Hepatocyte (in vitro differentiated cells): ENCODE measurements around the gene MREG. TPM values are rescaled to one million over a fixed set of nuclear protein-coding genes. Genes with fewer than 3 reads are reported as not detected.

Experiments
- DNase-seq: peaks from one replicate; pipeline ENCODE4 v3.0.0-alpha.2; 2016; ENCODE audit warnings: low spot score
- H2AFZ ChIP-seq: fragments of 200-600 bp; sonication (generic); 2 replicates; pipeline ENCODE4 v1.6.0; 2016; ENCODE audit warnings: antibody characterized with exemption, mild to moderate bottlenecking
- H3K27ac ChIP-seq: fragments of 200-600 bp; sonication (generic); 2 replicates; pipeline ENCODE4 v1.5.1; 2016; ENCODE audit warnings: mild to moderate bottlenecking
- H3K27me3 ChIP-seq: fragments of 200-600 bp; sonication (generic); 2 replicates; pipeline ENCODE4 v1.6.1; 2016
- H3K36me3 ChIP-seq: fragments of 200-600 bp; sonication (generic); replicated peaks from 2 replicates; pipeline ENCODE4 v1.5.1; 2016; ENCODE audit warnings: low read depth; ENCODE audit not compliant: insufficient read depth
- H3K4me1 ChIP-seq: fragments of 200-600 bp; sonication (generic); 2 replicates; pipeline ENCODE4 v1.5.1; 2016; ENCODE audit warnings: mild to moderate bottlenecking, moderate library complexity; ENCODE audit not compliant: insufficient read depth
- H3K4me2 ChIP-seq: fragments of 200-600 bp; sonication (generic); 2 replicates; pipeline ENCODE4 v1.6.0; 2016
- H3K4me3 ChIP-seq: fragments of 200-600 bp; sonication (generic); 2 replicates; pipeline ENCODE4 v1.5.1; 2016; ENCODE audit warnings: mild to moderate bottlenecking
- H3K79me2 ChIP-seq: fragments of 200-600 bp; sonication (generic); 2 replicates; pipeline ENCODE4 v1.6.0; 2017; ENCODE audit warnings: mild to moderate bottlenecking
- H3K9me2 ChIP-seq: fragments of 200-600 bp; sonication (generic); replicated peaks from 2 replicates; pipeline ENCODE4 v1.6.0; 2017; ENCODE audit warnings: mild to moderate bottlenecking; ENCODE audit not compliant: insufficient read depth
- H3K9me3 ChIP-seq: fragments of 200-600 bp; sonication (generic); 2 replicates; pipeline ENCODE4 v1.5.1; 2016; ENCODE audit warnings: low read depth, mild to moderate bottlenecking
- H4K20me1 ChIP-seq: fragments of 200-600 bp; sonication (generic); 2 replicates; pipeline ENCODE4 v1.6.0; 2016; ENCODE audit warnings: mild to moderate bottlenecking; ENCODE audit not compliant: insufficient read depth, poor library complexity, severe bottlenecking
- EZH2 ChIP-seq: fragments of 200-600 bp; sonication (generic); IDR thresholded peaks from 2 replicates; pipeline ENCODE4 v1.6.1; 2016; ENCODE audit warnings: antibody characterized with exemption, mild to moderate bottlenecking, borderline replicate concordance
- EZH2phosphoT487 ChIP-seq: fragments of 200-600 bp; sonication (generic); IDR thresholded peaks from one replicate; pipeline ENCODE4 v1.6.1; 2018; ENCODE audit warnings: antibody characterized with exemption, mild to moderate bottlenecking, low read depth, moderate library complexity; ENCODE audit not compliant: unreplicated experiment, severe bottlenecking
- WGBS: methylation state at CpG from one replicate; pipeline ENCODE4 v1.1.6; 2016; ENCODE audit warnings: low lambda C conversion rate; ENCODE audit errors: missing lambda C conversion rate; 5-methylcytosine and 5-hydroxymethylcytosine counted together
- polyA plus RNA-seq: library from polyadenylated mRNA; unstranded; fragments of >200 nt; fragmentation: Nextera tagmentation; extraction: Ambion mirVana; gene quantifications from 2 replicates; pipeline ENCODE4 v1.2.1, GENCODE V29; 2016
- total RNA-seq: library from RNA; depleted of rRNA; stranded (reverse); fragments of >200 nt; gene quantifications from 2 replicates; pipeline ENCODE4 v1.2.3, GENCODE V29; 2014
- TF ChIP-seq, protein P1 (sequence below): fragments of 200-600 bp; sonication (generic); IDR thresholded peaks from 2 replicates; pipeline ENCODE4 v1.5.1; 2016; ENCODE audit warnings: antibody characterized with exemption, mild to moderate bottlenecking; ENCODE audit not compliant: poor library complexity

MREG gene
- total and polyA plus RNA-seq, 2 experiments from 2014 or later: 5.6 to 12.9 TPM

DNA sequence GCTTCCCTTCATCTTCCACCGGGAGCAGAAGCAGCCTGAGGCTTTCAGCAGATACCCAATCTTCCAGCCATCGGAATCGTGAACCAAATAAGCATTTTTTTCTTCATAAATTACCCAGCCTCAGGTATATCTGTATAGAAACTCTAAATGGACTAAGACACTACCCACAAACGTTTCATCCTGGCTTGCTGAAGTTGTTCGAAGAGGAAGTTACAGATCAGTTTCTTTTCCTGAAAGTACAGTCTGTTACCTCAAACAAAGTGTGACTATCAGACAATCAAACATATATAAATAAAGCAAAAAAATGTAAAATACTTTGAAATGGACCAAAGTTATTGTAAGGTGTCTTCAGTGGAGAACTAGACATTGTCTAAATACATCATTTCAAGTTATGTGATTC lies 97.9 kb downstream of the MREG start:
- 79% methylated on average over 5 of the region's 5 CpGs for WGBS
- peaks cover 22% of the 10 kb centered on the region for H3K4me1 ChIP-seq

DNA sequence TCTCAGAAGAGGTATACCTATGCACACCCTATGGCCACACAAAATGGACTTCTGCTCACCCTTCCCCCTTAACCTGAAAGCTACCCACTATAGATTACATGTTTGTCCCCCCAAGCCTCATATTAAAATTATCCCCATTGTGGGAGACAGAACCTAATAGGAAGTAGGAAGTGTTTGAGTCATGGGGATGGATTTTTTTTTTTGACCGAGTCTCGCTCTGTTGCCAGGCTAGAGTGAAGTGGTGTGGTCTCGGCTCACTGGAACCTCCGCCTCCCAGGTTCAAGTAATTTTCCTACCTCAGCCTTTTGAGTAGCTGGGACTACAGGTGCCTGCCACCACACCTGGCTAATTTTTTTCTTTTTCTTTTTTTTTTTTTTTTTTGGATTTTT lies 98.6 kb downstream of the MREG start:
- no peak overlapping the region for H3K4me3 ChIP-seq
- no peaks in the 10 kb centered on the region for H3K9me2 ChIP-seq
- H3K27me3 ChIP-seq: no peaks in the 10 kb centered on the region
- no peaks in the 10 kb centered on the region for H3K79me2 ChIP-seq
- peaks cover 20% of the 10 kb centered on the region for H3K4me1 ChIP-seq
- no peaks in the 10 kb centered on the region for H3K9me3 ChIP-seq
- DNase-seq: no peak
- no peaks in the 10 kb centered on the region for H4K20me1 ChIP-seq
- no peak overlapping the region for H2AFZ ChIP-seq
- TF ChIP-seq EZH2: no peak
- TF ChIP-seq, protein P1, sequence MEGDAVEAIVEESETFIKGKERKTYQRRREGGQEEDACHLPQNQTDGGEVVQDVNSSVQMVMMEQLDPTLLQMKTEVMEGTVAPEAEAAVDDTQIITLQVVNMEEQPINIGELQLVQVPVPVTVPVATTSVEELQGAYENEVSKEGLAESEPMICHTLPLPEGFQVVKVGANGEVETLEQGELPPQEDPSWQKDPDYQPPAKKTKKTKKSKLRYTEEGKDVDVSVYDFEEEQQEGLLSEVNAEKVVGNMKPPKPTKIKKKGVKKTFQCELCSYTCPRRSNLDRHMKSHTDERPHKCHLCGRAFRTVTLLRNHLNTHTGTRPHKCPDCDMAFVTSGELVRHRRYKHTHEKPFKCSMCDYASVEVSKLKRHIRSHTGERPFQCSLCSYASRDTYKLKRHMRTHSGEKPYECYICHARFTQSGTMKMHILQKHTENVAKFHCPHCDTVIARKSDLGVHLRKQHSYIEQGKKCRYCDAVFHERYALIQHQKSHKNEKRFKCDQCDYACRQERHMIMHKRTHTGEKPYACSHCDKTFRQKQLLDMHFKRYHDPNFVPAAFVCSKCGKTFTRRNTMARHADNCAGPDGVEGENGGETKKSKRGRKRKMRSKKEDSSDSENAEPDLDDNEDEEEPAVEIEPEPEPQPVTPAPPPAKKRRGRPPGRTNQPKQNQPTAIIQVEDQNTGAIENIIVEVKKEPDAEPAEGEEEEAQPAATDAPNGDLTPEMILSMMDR: no peak
- no peak overlapping the region for H3K4me2 ChIP-seq
- H3K36me3 ChIP-seq: no peaks in the 10 kb centered on the region
- no peak overlapping the region for H3K27ac ChIP-seq
- WGBS: 100% methylated on average over 4 of the region's 4 CpGs

More for the DNA sequence above, 97.9 kb downstream of the MREG start:
- no peak overlapping the region for H3K4me3 ChIP-seq
- no peak overlapping the region for H3K4me2 ChIP-seq
- no peaks in the 10 kb centered on the region for H3K9me3 ChIP-seq
- TF ChIP-seq, protein P1: no peak
- TF ChIP-seq EZH2phosphoT487 (no peak), EZH2 (no peak)
- H3K79me2 ChIP-seq: no peaks in the 10 kb centered on the region
- H3K27me3 ChIP-seq: no peaks in the 10 kb centered on the region
- DNase-seq: no peak
- H4K20me1 ChIP-seq: no peaks in the 10 kb centered on the region
- H3K36me3 ChIP-seq: no peaks in the 10 kb centered on the region
- no peaks in the 10 kb centered on the region for H3K9me2 ChIP-seq
- H2AFZ ChIP-seq: no peak overlapping the region
- no peak overlapping the region for H3K27ac ChIP-seq

DNA sequence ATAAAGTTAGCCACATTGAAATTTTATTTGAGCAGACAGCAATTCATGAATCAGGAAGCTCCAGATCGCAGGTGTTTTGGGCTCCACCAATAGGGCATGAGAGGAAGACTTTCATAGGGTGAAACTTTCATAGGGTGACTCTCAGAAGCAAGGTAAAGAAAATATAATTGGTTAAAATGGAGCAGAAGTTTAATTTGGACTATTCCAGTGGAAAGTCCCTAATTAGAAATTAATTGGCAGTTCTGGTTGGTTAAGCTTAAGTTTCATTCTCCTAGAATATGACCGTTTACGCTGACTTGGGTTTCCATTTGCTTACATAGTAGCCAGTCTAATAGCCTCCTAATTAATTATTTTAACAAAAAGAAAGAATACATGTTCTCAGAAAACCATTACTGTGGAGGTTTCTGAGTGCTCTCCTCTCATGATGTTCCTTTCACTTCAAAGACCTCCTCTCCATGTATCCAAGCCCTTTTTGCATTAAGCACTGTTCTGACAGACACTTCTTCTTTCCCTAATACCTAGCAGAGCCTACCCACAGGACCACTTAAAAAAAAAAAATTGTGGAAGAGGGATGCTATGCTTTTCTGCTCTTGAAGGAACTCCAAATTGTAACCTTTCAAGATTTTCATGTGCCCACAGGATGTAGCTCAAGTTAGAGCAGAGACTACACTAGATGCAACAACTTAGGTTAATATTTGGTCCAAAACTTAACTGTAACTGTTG lies 99.1 kb downstream of the MREG start:
- TF ChIP-seq EZH2 (no peak), EZH2phosphoT487 (no peak)
- TF ChIP-seq, protein P1: no peak
- Histone ChIP-seq H3K9me2 (no peaks in the 10 kb centered on the region), H3K4me2 (no peak overlapping the region), H3K4me1 (peaks cover 14% of the 10 kb centered on the region), H3K9me3 (no peaks in the 10 kb centered on the region), H3K79me2 (no peaks in the 10 kb centered on the region), H3K4me3 (no peak overlapping the region), H2AFZ (no peak overlapping the region), H3K27ac (no peak overlapping the region), H3K36me3 (no peaks in the 10 kb centered on the region), H3K27me3 (no peaks in the 10 kb centered on the region), H4K20me1 (no peaks in the 10 kb centered on the region)
- no peak for DNase-seq
- 96% methylated on average over 3 of the region's 3 CpGs for WGBS
